GM12865 (cell line): ENCODE measurements around the gene CRIM1.
"Not testable (repeated sequence)": the region's sequence is repeated elsewhere in the genome, so short reads cannot be mapped to it uniquely, and the experiment has no call there.

ENCODE experiments used
- DNase-seq: peaks from one replicate; pipeline ENCODE4 v3.0.0; 2010; ENCODE audit warnings: low read depth
- H3K4me3 ChIP-seq: 2 replicates; pipeline ENCODE4 v1.5.1; 2011; ENCODE audit warnings: mild to moderate bottlenecking, low read depth, low read length, control low read depth
- CTCF ChIP-seq: IDR thresholded peaks from 2 replicates; pipeline ENCODE4 v1.5.1; 2011; ENCODE audit warnings: low read length, control low read depth, low read depth, inconsistent platforms; ENCODE audit not compliant: insufficient read depth; ENCODE audit errors: missing control alignments

The CRIM1 gene

DNA sequence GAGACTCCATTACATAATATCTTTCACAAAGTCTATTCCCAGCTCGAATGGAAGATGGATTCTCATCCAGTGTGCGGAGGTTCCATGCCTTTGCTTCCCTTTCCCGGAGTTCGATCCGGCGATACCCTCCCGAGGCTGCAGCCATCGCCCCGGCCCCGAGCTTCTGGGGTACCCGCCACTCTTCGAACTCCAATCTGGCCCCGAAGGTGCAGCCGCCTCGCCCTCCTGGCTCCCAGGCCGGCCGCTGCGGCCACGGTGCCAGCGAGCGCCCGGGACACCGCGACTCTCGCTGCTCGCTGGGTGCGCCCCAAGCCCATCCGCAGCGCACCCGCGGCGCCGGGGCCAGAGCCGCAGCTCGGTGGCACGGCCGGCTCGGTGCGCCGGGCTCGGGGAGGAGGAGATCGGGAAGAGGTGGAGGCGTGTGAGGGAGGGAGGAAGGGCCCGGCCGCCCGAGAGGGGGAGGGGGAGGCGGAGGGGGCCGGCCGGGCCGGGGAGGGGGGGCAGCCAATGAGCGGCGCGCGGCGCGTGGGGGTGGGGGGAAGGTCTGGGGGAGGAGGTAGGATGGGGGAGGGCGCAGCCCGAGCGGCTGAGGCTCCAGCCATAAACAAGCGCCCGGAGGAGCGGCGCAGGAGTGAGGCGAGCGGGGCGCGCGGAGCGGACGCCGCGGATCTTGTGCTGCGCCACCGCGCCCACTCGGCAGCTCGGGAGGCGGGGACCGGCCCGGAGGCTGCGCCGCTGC lies at the start of gene CRIM1:
Gene CRIM1 (plus strand): TSS at position 628 of the 739 bp plus-strand sequence. CDS start 515 bp downstream, outside the sequence.
- TF ChIP-seq CTCF, result no peak
- peak within 1 kb of the TSS; percentile 26 for H3K4me3 ChIP-seq
- peak; percentile 39 for DNase-seq

DNA sequence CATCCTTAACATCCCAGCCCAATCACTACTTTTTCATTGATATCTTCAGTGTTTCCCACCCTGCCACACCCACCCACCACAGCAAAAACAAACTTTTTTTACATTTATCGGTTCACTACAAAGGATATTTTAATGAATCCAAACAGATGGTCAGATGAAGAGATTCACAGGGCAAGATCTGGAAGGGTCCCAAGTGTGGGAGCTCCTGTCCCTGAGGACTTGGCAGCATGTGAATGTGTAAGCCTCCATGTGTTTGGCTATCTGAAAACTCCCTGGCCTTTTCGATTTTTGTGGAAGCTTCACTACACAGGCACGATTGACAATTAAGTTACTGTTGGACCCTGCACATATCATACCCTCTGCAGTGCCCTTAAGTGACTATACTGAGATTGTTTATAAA lies 48.1 kb upstream of the CRIM1 start:
- H3K4me3 ChIP-seq, result no peak overlapping the region
- no peak for TF ChIP-seq CTCF
- DNase-seq, result no peak

DNA sequence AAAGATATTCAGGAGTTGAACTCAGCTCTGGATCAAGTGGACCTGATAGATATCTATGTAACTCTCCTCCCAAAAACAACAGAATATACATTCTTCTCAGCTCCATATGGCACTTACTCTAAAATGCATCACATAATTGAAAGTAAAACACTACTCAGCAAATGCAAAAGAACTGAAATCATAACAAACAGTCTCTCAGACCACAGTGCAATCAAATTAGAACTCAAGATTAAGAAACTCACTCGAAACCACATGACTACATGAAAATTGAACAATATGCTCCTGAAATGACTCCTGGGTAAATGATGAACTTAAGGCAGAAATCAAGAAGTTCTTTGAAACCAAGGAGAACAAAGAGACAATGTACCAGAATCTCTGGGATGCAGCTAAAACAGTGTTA lies 45.1 kb upstream of the CRIM1 start:
- not testable (repeated sequence) for DNase-seq, H3K4me3 ChIP-seq

- no peak for DNase-seq
Measured at GRCh38 chr2:36318547-36318946, 37.0 kb upstream of the CRIM1 start.

GRCh38 chr2:36322108-36322507 lies 33.5 kb upstream of the CRIM1 start:
- DNase-seq, result no peak
- peak; percentile 19 for TF ChIP-seq CTCF
- H3K4me3 ChIP-seq, result no peak overlapping the region

More at GRCh38 chr2:36318547-36318946, 37.0 kb upstream of the CRIM1 start:
- H3K4me3 ChIP-seq, result no peak overlapping the region
- TF ChIP-seq CTCF, result no peak

DNA sequence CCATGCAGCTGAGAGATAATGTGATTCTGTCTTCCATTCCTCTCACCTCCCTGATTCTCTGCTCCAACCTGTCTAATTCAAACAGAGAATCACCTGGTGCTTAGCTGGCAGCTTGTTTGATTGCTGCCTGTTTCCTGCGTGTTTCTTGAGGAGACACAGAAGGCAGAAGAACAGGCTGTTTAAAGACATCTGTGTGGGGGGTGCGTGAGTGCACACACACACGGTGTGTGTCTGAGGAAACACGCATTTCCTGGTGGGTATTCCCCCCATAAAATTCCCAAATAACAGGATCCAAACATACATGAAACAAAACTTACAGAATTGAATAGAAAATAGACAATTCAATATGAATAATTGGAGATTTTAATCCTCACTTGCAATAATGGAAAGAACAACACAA lies 29.3 kb upstream of the CRIM1 start:
- no peak for TF ChIP-seq CTCF
- DNase-seq, result no peak
- no peak overlapping the region for H3K4me3 ChIP-seq

DNA sequence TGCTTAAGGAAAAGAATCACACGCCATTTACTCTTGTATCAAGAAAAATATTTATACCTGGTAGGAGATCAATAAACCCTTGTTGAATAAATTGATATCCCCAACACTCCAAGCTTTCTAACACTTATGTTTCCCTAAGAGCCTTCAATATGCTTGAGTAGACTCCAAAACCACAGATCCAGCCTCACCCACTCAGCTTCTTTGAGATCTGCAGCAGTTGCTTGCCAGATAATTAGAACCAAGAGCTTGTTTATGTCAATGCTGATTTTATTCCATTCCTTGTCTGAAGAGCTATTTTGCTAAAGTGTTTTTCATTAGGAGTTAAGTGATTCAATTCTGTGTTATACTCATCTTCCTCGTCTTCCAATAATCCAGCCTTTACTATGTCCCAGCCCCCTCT lies 26.3 kb upstream of the CRIM1 start:
- TF ChIP-seq CTCF, result no peak
- DNase-seq, result no peak

More for the DNA sequence above, 26.3 kb upstream of the CRIM1 start:
- no peak overlapping the region for H3K4me3 ChIP-seq
